22Rv1 (cell line): ENCODE data around the gene GNA15.

ENCODE experiments used
- H3K27ac ChIP-seq: fragments of 450-650 bp; 2 replicates; pipeline ENCODE4 v1.5.1; 2017
- CTCF ChIP-seq: fragments of 450-650 bp; IDR thresholded peaks from 2 replicates; pipeline ENCODE4 v1.5.1; 2017; ENCODE audit warnings: mild to moderate bottlenecking
- ZFX ChIP-seq: fragments of 450-650 bp; IDR thresholded peaks from 2 replicates; pipeline ENCODE4 v1.6.1; 2017; ENCODE audit warnings: antibody characterized with exemption, borderline replicate concordance

The GNA15 gene

GRCh38 chr19:3176715-3177501, 41.1 kb downstream of the GNA15 start:
- no peak overlapping the region for H3K27ac ChIP-seq
- TF ChIP-seq ZFX (no peak), CTCF (no peak)

- H3K27ac ChIP-seq, result no peak within 1 kb of the TSS
- TF ChIP-seq CTCF, result no peak
- no peak for TF ChIP-seq ZFX
These were observed 42.6 kb downstream of the GNA15 start, which contains the start of gene S1PR4 for GRCh38 chr19:3178377-3178972. Gene S1PR4, plus strand, starts transcription at chr19:3178769. Its CDS starts 24 bp downstream, at chr19:3178793.

GRCh38 chr19:3178973-3179738, 43.3 kb downstream of the GNA15 start:
- H3K27ac ChIP-seq, result no peak overlapping the region
- TF ChIP-seq ZFX, result no peak
- TF ChIP-seq CTCF, result no peak

GRCh38 chr19:3179739-3180293, 44.0 kb downstream of the GNA15 start:
- TF ChIP-seq ZFX (no peak), CTCF (no peak)
- H3K27ac ChIP-seq, result no peak overlapping the region

- no peak overlapping the region for H3K27ac ChIP-seq
- TF ChIP-seq ZFX (no peak), CTCF (no peak)
These were observed 48.1 kb downstream of the GNA15 start for GRCh38 chr19:3183721-3184641.

- TF ChIP-seq CTCF, result no peak
- no peak for TF ChIP-seq ZFX
- peak overlapping the region; percentile 80 for H3K27ac ChIP-seq
These were observed 49.1 kb downstream of the GNA15 start for GRCh38 chr19:3184847-3185460.
